ENCODE data around the gene MEIS2. TPM values are rescaled to one million over a fixed set of nuclear protein-coding genes. Genes with fewer than 3 reads are reported as not detected.

The MEIS2 gene
- total RNA-seq, 4 donors from 2014 or later: 14.8 to 28.4 (median 20.4) TPM

GRCh38 chr15:36926427-36926825, 173.9 kb downstream of the MEIS2 start:
- intact Hi-C loops (cut with DNase I): no loop called here
- no peak for TF ChIP-seq POLR2A (IDR thresholded peaks at IDR 0.05)
- no peak for TF ChIP-seq CTCF (IDR thresholded peaks at IDR 0.05)
- no peaks in the 10 kb centered on the region for H3K27me3 ChIP-seq
- no peaks in the 10 kb centered on the region for H3K36me3 ChIP-seq
- H3K9me3 ChIP-seq: no peaks in the 10 kb centered on the region
- no peaks in the 10 kb centered on the region for H3K4me1 ChIP-seq
- no peak overlapping the region for H3K4me3 ChIP-seq (replicated peaks in 1 of 3)
- no peak overlapping the region for H3K27ac ChIP-seq
- DNase-seq: no peak
- WGBS, 2 donors: 86 to 94% methylated on average over 3 of the region's 3 CpGs

GRCh38 chr15:36925653-36926426, 174.5 kb downstream of the MEIS2 start:
- no peak overlapping the region for H3K27ac ChIP-seq
- H3K9me3 ChIP-seq: no peaks in the 10 kb centered on the region
- no peaks in the 10 kb centered on the region for H3K27me3 ChIP-seq
- no peak for DNase-seq
- TF ChIP-seq CTCF (IDR thresholded peaks at IDR 0.05) (no peak), POLR2A (IDR thresholded peaks at IDR 0.05) (no peak)
- intact Hi-C loops (cut with DNase I): no loop called here
- H3K4me1 ChIP-seq: no peaks in the 10 kb centered on the region
- 82 to 84% methylated on average over 9 of the region's 9 CpGs for WGBS, 2 donors
- no peak overlapping the region for H3K4me3 ChIP-seq (replicated peaks in 1 of 3)
- no peaks in the 10 kb centered on the region for H3K36me3 ChIP-seq

- intact Hi-C loops (cut with DNase I): no loop called here
- no peak overlapping the region for H3K4me3 ChIP-seq (replicated peaks in 1 of 3)
- no peaks in the 10 kb centered on the region for H3K9me3 ChIP-seq
- TF ChIP-seq POLR2A (IDR thresholded peaks at IDR 0.05) (no peak), CTCF (IDR thresholded peaks at IDR 0.05) (no peak)
- no peaks in the 10 kb centered on the region for H3K4me1 ChIP-seq
- no peak overlapping the region for H3K27ac ChIP-seq
- DNase-seq: no peak
- H3K36me3 ChIP-seq: no peaks in the 10 kb centered on the region
- WGBS, 2 donors: 78 to 85% methylated on average over 5 of the region's 5 CpGs
- no peaks in the 10 kb centered on the region for H3K27me3 ChIP-seq
These were observed 175.3 kb downstream of the MEIS2 start for GRCh38 chr15:36925049-36925448.

GRCh38 chr15:36924034-36924433, 176.3 kb downstream of the MEIS2 start:
- no peaks in the 10 kb centered on the region for H3K27me3 ChIP-seq
- TF ChIP-seq CTCF (IDR thresholded peaks at IDR 0.05) (no peak), POLR2A (IDR thresholded peaks at IDR 0.05) (no peak)
- intact Hi-C loops (cut with DNase I): no loop called here
- no peaks in the 10 kb centered on the region for H3K9me3 ChIP-seq
- no peak overlapping the region for H3K27ac ChIP-seq
- H3K4me3 ChIP-seq (replicated peaks in 1 of 3): no peak overlapping the region
- 66% methylated on average over 4 of the region's 4 CpGs for WGBS, 2 donors
- no peaks in the 10 kb centered on the region for H3K36me3 ChIP-seq
- no peaks in the 10 kb centered on the region for H3K4me1 ChIP-seq
- no peak for DNase-seq

GRCh38 chr15:36921484-36922091, 178.8 kb downstream of the MEIS2 start:
- no peak overlapping the region for H3K27ac ChIP-seq
- H3K4me3 ChIP-seq (replicated peaks in 1 of 3): no peak overlapping the region
- TF ChIP-seq CTCF (IDR thresholded peaks at IDR 0.05) (no peak), POLR2A (IDR thresholded peaks at IDR 0.05) (no peak)
- no peaks in the 10 kb centered on the region for H3K36me3 ChIP-seq
- intact Hi-C loops (cut with DNase I): no loop called here
- H3K9me3 ChIP-seq: no peaks in the 10 kb centered on the region
- WGBS, 2 donors: 43 to 46% methylated on average over 9 of the region's 9 CpGs
- no peaks in the 10 kb centered on the region for H3K27me3 ChIP-seq
- H3K4me1 ChIP-seq: no peaks in the 10 kb centered on the region
- DNase-seq: no peak

Data from thyroid gland (tissue), 4 donors.